GM18508 (cell line): ENCODE data around the gene C1orf185.
"Not testable (repeated sequence)": the region's sequence is repeated elsewhere in the genome, so short reads cannot be mapped to it uniquely, and the experiment has no call there.

ENCODE experiments used
- ATAC-seq: cut with Tn5 transposase; IDR thresholded peaks from one replicate; pipeline ENCODE4 v1.9.1; 2021; ENCODE audit warnings: moderate number of reproducible peaks; ENCODE audit not compliant: insufficient read depth, unreplicated experiment

C1orf185 gene

DNA sequence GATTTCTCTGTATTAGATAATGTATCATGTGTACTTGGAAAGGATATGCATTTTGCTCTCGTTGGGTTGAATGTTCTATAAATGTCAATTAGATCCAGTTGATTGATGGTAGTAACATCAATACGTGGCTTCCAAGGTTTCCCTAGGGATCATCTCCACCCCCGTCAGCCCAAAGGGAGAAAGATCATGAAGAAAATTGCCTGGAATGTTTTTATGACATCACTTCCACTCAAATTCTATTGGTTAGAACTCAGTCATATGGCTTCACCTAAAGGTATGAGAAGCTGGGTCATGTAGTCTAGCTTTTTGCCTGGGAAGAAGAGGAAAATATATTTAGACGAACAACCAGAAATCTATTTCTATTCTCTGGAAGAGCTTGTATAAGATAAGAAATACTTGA lies at the start of gene C1orf185:
C1orf185 (plus strand) TSS at position 253 of the 400 bp plus-strand sequence; CDS start at position 259, 6 bp downstream.
- ATAC-seq: no peak

DNA sequence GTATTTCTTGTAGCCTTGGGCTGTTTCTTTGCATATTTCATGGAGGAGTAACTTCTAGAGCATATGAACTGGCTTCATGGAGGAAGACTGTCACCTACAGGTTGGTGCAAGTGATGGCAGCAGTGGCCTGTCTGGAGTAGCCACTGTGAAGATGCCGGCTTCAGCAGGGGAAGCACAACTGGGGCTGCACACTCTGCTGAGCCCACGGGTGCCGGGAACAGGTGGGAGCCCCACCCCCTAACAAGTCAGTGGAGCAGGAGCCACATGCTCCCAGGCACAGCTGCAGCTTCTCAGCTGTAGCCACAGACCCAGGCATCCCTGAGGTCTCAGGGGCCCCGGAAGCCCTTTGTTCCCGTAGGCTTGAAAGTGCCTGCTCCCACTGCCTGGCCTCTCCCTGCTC lies 43.2 kb upstream of the C1orf185 start:
- no peak for ATAC-seq

DNA sequence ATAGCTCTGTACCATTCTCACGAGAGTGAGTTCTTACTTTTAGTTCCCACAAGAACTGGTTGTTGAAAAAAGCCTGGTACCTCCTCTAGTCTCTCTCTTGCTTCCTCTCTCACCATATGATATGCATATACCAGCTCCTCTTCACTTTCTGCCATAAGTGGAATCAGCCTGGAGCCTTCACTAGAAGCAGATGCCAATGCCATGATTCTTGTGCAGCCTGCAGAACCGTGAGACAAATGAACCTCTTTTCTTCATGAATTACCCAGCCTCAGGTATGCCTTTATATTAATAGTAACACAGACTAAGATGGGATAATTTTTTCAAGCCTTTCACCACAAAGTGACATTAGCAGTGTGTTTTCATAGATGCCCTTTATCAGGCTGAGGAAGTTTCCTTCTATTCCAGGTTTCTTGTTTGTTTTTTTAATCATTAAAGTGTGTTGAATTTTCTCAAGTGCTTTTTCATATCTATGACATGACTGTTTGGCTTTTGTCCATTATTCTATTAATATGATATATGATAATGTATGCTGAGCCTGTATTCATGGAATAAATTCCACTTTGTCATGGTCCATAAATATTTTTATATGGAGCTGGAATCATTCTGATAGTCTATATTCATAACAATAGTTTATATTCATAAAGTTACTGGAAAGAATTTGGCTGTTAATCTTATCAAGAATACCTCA lies 40.7 kb upstream of the C1orf185 start:
- no peak for ATAC-seq

DNA sequence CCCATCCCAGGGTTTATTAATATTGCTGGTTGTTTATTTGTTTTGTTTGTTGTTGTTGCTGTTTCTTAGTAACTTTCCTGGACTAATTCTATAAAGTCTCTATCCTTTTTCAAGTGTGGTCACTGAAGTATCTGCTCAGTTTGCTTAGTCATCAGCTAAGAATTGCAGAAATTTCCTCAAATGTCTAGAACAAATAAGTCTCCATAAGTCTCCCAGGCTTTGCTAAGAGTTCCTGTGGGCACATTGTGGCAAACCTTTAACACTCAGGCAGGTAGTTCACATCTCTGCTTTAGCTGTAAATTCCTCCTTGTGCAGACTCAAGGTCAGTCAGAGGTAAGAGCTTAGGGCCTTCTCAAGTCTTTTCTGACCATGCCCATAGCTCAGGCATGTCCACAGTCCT lies 38.9 kb upstream of the C1orf185 start:
- no peak for ATAC-seq

DNA sequence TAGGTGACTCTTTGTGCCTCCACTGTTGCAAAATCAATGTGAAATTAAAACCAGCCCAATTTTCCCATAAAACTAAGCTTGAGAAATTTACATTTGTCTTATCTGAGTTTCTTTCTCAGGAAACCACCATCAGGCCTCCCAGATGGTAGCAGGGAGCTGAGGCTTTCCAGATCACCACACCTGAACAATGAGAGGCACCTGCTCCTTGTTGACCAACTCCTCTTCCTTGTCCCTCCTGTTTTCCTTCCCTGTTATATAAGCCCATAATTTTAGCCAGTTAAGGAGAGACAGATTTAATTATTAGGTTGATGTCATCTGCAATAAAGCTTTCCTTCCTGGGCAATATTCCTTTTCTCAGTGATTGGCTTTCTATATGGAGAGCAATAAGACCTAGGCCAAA lies 32.0 kb upstream of the C1orf185 start:
- ATAC-seq: no peak

GRCh38 chr1:51070640-51071039 lies 31.4 kb upstream of the C1orf185 start:
- ATAC-seq: no peak

DNA sequence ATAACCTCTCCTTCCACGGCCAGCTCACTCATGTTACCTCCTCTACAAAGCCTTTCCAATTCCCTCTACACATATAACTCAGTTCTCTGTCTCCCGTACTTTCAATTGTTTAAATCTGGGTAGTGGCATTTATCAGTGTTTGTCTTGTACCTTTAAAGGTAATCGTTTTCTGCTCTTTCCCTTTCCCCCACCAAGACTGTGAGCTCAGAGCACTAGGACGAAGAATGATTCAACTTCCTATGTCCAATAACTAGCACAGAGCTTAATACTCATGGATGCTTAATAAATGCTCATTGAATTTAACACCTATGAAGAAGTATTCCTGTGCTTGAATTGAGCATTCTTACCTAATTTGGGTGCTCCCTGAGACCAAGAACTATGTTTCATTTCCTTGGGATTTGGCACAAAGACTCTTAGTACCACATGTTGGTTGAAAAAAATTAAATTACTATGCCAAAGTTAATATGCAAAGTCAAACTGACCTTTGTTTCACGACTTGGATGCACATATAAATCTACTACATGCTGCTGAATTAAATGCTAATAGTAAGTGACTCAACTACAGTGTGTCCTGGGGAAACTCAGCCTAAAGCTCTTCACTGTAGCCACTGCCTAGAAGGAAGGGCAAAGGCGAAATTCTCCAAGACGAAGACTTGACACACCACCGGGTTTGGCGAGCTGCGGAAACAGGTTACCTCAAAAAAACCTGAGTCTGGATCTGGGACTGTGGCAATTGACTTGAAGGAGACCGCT lies 30.6 kb upstream of the C1orf185 start:
- ATAC-seq: no peak

DNA sequence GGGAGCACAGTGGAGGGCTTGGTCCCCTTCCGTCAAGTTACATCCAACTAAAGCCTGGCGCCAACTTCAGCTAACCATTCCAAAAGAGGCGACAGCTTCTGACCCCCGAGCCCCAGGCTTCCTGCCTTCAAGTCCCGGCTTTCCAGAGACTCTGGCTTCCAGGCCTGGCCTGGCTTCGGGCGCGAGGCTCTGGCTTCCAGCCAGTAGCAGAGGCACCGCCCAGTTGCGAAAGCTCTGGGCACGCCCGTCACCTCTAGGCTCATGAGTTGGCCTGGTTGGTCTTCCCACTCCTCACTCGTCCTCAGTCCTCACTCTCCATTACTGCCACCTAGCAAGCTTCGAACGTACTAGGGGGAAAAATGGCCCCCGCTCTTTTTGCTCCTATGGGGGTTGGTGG lies 30.0 kb upstream of the C1orf185 start:
- ATAC-seq: no peak

- ATAC-seq: no peak
Measured at GRCh38 chr1:51072651-51073050, 29.4 kb upstream of the C1orf185 start.

DNA sequence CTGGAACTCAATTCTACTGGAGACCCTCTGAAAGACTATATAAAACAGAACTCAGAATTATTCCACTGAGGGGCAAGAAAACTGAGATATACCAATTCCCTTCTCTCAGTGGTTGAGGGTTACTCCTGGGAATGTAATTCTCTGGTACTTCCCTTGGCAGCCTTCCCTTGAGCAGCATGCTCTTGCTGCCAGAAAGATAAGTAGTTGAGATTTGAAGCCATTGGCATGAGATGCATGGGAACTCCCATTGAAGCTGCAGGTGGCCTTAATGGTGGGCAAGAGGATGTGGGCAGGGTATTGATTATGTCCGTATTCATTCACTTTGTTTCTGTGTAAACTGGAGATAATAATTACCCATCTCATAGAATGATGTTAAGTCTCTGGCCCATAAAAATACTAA lies 28.6 kb upstream of the C1orf185 start:
- no peak for ATAC-seq

DNA sequence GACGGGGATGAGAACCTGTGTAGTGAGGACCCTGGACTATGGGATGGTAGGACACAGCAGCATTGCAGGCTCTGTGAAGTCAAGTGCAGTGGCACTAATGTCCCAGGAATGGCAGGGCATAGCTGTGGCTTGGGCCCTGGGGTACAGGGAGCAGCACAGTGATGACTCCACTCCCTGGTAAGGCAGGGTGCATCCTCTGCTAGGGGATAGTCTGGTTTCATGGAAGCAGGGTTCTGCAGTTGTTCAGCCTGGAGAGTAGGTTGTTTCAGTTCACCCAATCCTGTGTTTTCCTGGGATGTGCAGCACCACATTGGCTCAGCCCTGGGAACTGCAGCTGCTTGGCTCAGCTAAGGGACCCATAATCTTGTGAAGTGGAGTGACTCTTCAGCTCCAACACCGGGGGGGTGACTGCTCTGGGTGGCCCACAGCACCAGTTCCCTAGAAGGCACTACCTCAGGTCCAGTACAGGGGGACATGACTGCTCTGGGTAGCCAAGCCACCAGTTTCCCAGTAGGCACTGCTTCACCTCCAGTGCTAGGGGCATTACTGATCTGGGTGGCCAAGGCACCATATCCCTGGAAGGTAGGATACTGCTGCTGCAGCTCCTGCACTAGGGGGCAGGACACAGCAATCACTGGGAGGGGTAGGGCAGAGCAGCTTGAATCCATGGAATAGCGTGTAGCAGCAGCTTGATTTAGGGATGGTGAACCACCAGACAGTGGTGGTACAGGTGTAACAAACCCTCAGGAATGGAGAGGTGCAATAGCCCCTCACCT lies 15.3 kb upstream of the C1orf185 start:
- no peak for ATAC-seq

DNA sequence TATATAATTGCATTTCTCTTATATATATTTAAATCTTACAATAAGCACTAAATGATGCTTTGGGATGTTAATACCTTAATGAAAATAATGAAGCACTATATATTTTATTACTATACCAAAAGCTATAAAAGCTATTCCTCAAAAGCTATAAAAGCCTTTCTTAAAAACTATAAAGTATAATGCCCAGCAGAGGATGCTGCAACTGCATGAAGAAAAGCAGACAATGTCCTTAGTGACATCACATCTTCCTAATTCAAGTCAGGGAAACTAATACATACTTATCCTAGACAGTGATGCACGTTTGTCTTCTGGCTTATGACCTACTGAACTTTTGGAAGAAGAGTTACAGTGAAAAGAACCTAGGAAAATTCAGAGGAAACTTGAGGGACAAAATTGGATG lies 13.6 kb upstream of the C1orf185 start:
- no peak for ATAC-seq

- ATAC-seq: no peak
Measured at GRCh38 chr1:51093581-51093980, 8.4 kb upstream of the C1orf185 start.

DNA sequence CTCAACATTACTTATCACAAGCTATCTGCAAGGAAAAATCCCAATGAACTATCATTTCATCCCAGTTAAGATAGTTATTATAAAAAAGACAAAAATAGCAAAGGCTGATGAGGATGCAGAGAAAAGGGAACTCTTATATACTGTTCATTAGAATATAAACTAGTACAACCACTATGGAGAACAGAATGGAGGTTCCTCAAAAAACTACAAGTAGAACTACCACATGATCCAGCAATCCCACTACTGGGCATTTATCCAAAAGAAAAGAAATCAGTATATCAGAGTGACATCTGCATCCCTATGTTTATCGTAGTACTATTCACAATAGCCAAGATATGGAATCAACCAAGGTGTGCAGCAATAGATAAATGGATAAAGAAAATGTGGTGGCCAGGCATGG lies 4.9 kb upstream of the C1orf185 start:
- ATAC-seq: no peak

GRCh38 chr1:51100264-51100880 lies 1.7 kb upstream of the C1orf185 start:
- ATAC-seq: no peak

DNA sequence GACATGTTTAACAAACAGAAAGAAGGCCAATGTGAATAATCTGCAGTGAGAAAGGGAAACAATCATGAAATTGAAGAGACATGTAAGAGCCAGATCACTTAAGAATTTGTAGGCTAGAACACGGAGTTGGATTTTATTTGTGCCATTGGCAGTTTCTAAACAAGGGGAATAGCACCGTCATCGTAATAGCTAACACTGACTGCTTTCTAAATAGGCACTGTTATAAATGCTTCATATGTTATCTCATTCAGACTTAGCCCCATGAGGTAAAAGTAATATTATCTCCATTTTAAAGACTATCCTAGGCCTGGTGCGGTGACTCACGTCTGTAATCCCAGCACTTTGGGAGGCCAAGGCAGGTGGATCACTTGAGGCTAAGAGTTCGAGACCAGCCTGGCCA lies 12.1 kb downstream of the C1orf185 start:
- ATAC-seq: no peak

- ATAC-seq: no peak
Measured at GRCh38 chr1:51115714-51116404, 13.8 kb downstream of the C1orf185 start.

GRCh38 chr1:51119331-51119730 lies 17.3 kb downstream of the C1orf185 start:
- ATAC-seq: no peak

DNA sequence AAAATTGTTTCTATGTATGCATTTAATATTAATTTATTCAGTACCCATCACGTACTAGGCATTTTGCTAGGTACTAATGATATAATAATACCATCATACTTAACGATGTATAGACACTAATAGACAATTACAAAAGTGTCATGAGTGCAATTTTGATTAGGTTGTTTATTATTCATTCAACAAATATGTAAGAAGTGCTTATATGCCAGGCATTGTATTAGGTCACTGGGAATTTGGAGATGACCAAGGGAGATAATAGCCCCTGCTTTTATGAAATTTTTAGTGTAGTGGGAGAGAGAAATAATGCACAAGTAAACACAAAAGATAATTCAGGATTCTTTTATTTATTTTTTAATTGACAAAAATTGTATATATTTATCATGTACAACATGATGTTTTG lies 18.6 kb downstream of the C1orf185 start:
- ATAC-seq: no peak

- ATAC-seq: not testable (repeated sequence)
Measured at GRCh38 chr1:51127152-51127551, 25.1 kb downstream of the C1orf185 start.
